GM04504 (cell line): ENCODE measurements around the gene IL27RA.
A peak's percentile ranks its signal among the peaks of the same experiment; 100 is the strongest.
"Not testable (repeated sequence)": the region's sequence is repeated elsewhere in the genome, so short reads cannot be mapped to it uniquely, and the experiment has no call there.

Experiments used
- DNase-seq: peaks from one replicate; pipeline ENCODE4 v3.0.0-alpha.2; 2012; ENCODE audit warnings: low read depth

Gene IL27RA

DNA sequence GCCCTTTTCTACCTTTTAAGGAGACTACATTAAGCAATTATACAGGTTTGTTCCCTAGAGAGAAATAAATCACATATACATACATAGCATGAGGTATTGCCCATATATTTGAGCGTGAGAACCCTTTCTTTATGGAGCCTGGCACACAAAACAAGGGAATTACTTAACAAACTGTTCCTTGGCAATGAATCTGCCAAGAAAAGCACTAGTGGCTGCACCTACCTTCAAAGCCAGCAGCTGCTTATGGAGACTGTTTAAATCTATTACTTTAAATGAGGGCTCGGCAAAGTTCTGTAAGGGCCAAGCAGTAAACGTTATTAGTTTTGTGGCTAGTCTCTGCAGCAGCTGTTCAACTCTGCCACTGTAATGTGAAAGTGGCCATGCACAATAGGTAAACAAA, 32.5 kb upstream of the IL27RA start:
- no peak for DNase-seq

DNA sequence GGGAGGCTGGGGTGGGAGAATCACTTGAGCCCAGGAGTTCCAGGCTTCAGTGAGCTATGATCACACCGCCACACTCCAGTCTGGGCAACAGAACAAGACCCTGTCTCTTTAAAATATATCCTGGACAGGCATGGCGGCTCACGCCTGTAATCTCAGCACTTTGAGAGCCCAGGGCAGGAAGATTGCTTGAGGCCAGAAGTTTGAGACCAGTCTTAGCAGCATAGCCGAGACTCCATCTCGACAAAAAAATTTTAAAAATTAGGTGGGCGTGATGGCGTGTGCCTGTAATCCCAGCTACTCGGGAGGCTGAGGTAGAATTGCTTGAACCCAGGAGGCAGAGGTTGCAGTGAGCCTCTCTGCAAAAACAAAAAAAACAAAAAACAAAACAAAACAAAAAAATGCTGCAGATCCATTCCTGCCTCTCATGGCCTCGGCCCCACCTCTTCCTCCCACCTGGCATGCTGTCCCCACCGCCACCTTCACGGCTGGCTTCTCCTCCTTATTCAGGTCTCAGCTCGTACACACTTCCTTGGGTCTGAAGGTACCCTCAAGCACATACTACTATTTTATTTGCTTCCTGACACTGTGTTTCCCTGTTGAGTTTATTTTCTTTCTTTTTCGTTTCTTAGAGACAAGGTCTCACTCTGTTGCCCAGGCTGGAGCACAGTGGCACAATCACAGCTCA, 30.7 kb upstream of the IL27RA start:
- no peak for DNase-seq

DNA sequence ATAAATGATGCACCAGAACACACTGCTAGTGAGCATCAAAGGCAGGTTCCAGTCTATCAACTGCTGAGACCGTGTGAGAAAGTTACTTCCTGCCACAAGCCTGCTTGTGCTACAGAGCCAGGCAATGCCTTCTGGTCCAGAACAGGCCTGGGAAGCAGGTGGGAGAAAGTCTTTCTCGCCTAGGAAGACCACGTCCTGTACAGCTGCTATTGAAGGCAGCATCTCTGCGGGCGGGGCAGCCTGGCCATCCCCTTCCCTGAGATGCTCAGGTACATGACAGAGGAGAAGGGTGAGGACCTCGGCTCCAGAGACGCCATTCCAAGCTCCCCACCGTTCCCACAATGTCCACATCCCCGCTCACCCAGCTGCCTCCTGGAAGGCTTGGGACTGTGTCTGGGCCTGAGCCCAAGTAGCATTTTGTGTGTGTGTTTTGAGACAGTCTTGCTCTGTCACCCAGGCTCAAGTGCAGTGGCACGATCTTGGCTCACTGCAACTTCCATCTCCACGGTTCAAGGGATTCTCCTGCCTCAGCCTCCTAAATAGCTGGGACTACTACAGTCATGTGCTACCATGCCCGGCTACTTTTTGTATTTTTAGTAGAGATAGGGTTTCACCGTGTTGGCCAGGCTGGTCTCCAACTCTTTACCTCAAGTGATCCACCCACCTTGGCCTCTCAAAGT, 28.9 kb upstream of the IL27RA start:
- no peak for DNase-seq

DNA sequence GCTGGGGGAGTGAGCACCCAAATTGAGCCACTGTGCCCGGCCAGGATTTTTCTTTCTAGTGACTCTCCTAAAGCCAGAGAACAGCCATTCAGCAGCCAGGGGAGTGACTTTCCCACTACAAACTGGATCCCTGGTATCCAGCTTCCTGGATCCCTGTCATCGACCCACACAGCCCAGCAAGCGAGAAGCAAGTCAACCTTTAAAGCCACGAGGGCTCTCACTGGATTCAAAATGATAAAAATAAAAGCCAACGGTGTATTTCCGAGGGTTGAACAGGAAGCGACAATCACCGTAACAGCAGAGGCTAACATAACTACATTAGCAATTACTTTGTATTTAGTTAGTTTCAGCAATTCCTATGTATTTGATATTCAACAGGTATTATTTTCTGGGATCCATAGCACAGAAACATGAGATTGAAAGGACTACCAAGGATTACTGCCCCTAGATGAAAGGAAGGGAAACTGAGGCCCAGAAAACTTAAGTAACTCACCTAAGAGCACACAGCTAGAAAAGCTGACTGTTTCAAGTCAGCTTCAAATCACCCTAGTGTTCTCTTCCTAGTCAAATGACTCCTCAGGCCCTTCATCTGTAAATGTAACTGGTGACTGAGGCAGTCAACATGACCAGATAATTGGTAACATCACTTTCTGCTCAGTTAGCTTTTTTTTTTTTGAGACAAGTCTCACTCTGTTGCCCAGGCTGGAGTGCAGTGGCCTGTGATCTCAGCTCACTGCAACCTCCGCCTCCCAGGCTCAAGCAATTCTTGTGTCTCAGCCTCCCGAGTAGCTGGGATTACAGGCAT, 28.1 kb upstream of the IL27RA start:
- DNase-seq, result no peak

DNA sequence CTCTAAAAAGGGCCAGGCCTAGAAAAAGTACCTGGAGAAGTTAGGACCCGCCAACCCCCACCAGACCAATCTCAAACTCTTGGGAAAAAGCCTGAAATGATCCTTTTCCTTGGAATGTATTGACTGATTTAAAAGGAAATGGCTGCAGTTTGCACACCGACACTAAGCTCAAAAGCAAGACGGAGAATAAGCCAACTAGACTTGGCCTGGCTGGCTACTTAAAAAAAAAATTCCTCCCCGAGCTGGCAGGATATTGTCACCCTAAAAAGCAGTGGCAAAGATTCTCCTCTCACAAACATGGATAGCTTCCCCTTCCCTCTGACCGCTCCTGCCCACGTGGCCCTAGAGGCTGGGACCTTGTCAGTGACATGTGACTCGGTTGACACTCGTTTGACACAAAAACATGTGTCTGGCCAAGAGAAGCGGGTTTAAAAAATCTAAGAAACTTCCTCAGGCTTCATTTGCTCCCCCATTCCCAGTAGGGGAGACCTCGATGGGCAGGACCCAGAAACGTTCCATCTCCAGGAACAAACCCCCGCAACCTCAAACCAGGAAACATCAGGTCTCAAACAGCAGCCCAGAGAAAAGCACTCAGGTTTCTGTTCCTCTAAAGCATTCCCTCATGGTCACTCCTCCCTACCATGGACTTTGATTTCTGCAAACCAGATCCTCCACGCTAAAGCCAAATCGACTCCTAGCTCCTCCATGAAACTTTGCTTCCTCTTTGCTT, 26.8 kb upstream of the IL27RA start:
- no peak for DNase-seq

DNA sequence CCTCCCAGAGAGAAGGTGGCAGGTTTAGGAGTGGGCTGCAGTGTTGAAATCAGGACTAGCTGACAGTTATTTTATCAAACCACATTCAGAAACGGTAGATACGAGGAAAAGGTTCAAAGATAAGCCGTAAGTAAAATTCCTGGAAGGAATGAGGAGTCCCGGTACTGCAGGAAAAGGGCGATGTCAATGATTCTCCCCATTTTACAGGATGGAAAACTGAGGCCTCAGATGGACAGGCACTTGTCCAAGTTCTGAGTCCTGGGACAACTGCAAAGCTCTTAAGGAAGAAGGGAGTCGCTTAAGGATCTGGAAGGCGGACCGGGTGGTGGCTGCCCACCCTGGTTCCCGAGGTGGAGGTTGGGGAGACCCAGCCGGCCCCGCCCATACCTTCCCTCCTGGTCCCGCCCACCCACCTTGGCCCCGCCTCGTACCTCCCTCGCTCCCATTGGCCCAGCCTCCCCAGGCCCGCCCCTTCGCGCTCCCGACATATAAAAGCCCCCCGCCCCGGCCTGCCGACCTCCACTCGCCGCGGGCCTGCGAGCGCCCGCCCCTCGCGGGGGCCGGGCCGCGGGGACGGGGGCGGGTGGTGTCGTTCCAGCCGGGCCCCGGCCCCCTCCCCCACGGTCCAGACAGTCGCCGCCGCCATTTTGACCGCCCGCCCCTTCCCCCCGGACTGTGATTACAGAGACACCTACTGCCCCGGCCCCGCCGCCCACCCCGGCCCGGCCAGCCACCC, 26.0 kb upstream of the IL27RA start:
- DNase-seq, result peak; percentile 66

DNA sequence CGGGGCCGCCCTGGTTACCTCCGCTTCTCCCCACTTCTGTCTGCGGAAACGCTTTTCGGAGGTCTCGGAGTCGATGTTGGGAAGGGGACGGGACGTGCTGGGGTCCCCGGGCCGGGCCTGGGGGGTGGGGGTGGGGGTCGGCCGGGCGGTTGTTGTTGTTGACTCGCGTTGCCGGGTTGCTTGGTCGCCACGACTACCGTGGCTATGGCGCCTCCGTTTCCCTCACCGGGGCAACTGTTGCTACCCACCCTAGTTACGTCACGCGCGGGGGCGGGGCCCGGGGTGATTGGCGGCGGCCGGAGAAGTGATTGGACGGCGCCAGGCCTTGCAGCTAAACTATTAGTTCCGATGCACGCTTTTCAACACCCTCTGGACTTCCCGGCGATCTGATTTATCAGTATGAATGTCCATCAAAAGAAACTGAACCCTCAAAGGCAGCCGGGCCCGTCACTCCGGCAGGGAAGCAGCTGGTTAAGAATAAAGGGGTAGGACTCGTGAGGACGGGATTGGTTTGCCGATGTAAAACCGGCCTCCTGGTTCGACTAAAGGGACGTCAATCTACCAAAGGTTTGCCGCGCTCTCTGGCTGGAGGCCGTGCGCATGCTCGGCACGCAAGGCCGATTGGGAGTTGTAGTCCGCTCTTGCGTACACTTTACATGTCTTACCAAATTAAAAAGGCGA, 25.3 kb upstream of the IL27RA start, which contains the start of gene RFX1:
Gene RFX1, minus strand, starts transcription at position 236 of the 681 bp plus-strand sequence. CDS start 12,477 bp downstream, outside the sequence.
- DNase-seq, result peak; percentile 100

DNA sequence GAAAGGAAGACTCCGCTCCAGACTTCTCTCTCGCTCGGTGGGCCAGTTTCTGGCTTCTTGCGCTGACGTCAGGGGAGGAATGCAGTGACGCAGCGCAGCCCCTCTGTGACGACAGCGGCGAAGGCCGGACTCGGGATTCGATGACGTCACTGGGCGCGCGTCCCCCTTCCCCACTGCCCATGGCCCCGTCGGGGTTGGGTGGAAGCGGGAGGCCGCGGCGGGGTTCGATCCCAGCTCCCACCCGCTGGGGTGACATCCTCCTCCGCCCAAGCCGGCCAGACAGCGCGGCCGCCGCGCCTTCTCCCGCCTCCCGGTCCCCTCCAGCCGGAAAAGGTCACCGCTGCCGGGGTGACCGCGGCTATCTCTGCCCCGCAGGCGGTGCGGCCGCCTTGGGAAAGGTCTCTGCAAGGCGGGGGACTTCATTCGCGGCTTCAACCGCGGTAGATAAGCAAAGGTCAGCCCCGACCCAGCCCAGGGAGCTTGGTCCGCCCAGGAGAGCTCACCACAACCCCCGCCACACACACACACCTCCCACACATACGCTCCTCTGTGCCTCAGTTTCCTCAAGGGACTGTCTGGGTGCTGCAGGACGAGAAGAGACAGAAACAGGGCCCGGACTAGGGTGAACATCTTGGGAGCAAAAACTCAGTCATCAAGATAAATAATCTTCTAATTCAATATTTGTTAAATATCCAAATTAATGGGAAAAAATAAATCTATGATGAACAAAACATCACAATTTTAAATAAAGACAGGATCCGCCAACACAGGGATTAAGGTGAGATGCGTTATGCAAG, 24.6 kb upstream of the IL27RA start:
- no peak for DNase-seq

DNA sequence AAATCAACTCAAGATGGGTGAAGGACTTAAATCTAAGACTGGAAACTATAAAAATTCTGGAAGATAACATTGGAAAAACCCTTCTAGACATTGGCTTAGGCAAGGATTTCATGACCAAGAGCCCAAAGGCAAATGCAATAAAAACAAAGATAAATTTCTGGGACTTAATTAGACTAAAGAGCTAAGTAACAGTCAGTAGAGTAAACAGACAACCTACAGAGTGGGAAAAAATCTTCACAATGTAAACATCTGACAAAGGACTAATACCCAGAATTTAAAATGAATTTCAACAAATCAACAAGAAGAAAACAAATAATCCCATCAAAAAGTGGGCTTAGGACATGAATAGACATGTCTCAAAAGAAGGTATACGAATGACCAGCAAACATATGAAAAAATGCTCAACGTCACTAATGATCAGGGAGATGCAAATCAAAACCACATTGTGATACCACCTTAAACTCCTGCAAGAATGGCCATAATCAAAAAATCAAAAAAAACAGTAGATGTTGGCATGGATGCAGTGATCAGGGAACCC, 19.1 kb upstream of the IL27RA start:
- no peak for DNase-seq

DNA sequence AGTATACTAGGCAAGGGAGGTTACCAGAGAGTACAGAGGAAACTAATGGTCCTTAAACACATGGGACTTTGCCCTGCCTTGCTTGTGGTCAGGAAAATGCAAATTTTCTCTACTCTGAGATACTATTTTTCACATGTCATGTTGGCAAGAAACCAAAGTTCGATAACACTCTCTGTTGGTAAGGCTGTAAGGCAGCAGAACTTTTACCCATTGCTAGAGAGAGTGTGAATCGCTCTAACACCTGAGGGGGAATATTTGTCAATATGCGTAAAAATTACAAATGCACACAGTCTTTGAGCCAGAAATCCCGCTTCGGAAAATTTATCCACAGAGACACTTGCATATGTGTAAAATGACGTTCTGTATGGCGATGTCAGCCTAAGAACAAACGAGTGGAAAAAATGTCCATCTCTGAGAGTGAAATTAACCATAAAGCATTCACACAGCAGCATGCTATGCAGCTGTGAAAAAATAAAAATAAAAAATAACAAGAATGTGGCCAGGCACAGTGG, 16.0 kb upstream of the IL27RA start:
- no peak for DNase-seq

DNA sequence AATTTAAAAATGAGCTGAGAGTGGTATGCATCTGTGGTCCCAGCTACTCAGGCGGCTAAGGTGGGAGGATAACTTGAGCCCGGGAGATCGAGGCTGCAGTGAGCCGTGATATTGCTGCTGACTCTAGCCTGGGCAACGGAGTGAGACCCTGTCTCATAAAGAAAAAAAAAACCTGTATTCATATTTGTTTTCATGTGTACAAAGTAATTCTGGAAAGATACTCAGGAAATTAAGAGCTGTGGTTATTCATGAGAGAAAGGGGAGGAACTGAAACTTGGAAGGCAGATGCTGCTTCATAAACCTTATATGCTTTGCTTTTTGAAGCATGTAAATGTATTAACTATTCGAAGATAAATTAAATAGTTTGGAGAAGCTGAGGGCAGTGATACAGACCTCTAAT, 12.5 kb upstream of the IL27RA start:
- DNase-seq, result no peak

DNA sequence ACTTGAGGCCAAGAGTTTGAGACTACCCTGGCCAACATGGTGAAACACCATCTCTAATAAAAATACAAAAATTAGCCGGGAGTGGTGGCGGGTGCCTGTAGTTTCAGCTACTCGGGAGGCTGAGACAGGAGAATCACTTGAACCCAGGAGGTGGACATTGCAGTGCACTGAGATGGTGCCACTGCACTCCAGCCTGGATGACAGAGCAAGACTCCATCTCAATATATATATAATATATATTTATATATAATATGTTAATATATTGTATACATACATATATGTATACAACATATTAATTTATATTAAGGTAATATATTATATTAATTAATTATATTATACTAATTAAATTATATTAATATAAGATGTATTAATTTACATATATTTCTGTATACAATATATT, 11.8 kb upstream of the IL27RA start:
- DNase-seq, result not testable (repeated sequence)

DNA sequence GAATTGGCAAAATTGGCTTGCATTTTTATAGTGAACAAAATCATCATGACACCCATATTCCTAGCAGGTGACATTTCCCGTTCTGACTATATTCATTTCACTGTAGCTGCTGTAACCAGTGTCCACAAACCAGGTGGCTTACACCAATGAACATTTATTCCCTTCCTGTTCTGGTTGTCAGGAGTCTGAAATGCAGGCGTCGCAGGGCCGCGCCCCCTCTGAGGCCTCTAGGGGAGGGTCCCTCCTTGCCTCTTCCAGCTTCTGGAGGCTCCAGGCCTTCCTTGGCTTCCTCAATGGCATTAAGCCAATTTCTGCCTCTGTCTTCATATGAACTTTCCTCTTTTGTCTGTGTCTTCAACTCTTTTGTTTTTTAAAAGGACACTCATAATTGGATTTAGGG, 10.1 kb upstream of the IL27RA start:
- DNase-seq, result no peak

DNA sequence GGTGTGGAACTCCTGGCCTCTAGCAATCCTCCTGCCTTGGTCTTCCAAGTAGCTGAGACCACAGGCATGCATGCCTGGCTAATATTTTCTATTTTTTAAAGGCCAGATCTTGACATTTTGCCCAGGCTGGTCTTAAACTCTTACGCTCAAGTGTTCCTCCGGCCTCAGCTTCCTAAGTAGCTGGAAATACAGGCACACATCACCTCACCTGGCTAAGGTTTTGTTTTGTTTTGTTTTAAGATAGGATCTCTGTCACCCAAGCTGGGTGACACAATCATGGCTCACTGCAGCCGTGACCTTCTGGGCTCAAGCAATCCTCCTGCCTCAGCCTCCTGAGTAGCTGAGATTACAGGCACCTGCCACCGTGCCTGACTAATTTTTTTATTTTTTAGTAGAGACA, 9.1 kb upstream of the IL27RA start:
- DNase-seq, result no peak

DNA sequence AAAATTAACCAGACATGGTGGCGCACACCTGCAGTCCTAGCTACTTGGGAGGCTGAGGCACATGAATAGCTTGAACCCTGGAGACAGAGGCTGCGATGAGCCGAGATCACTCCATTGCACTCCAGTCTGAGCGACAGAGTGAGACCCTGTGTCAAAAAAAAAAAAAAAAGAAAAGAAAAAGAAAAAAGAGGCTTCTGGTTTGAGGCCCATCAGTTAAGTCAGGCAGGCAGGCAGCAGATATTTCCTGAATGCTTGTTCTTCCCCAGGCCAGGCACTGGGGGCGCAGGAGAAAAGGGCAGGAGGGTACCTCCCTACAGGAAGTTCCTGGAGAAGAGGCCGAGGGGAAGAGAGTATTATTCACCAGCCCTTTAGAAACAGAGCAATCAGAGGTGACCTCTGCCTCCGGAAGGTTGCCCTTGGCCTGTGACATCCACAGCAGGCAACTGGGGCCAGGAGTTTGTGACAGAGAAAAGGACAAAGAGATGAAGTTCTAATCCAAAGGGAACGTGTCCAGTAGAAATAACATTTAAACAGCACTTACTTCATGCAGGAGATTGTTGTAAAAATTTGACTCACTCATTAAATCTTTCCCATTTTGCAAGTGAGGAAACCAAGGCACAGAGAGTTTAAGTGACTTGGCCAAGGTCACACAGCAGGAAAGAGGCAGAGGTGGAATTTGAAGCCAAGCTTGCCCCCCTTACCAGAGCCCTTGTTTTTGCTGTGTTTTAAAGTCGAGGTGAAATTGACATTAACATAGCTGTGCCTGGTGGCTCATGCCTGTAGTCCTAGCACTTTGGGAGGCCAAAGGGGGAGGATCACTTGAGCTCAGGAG, 7.9 kb upstream of the IL27RA start:
- DNase-seq, result no peak

DNA sequence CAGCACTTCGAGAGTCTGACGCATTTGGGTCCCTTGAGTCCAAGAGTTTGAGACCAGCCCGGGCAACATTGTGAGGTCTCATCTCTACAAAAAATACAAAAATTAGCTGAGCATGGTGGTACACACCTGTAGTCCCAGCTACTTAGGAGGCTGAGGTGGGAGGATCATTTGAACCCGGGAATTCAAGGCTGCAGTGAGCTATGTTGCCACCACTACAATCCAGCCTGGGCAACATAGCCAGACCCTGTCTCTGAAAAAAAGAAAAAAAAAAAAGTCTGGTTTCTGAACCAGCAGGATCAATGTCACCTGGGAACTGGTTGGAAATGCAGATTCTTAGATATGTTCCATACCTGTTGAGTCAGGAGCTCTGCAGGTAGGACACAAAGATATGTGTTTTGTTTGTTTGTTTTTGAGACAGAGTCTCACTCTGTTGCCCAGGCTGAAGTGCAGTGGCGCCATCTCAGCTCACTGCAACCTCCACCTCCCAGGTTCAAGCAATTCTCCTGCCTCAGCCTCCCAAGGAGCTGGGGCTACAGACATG, 4.8 kb upstream of the IL27RA start:
- DNase-seq, result not testable (repeated sequence)

DNA sequence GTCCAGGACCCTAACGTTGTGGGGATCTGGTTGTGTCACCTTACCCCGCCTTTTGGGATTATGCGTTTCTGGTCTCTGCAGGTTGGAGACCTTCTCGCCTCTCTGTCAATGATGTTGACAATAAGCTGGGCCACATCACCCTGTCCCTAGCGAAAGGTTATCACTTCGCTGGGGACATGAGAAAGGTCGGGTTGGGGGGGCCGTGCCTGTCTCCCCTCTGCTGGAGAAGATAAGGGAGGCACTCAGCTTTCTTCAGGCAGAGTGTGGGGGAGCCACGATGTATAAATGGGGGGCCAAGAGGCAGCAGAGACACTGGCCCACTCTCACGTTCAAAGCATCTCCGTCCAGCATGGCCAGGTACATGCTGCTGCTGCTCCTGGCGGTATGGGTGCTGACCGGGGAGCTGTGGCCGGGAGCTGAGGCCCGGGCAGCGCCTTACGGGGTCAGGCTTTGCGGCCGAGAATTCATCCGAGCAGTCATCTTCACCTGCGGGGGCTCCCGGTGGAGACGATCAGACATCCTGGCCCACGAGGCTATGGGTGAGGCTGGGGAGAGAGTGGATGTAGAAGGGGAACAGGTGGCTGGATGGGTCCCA, 3.6 kb upstream of the IL27RA start, which contains the start of gene RLN3:
Gene RLN3, plus strand, starts transcription at position 293 of the 595 bp plus-strand sequence. Its CDS starts 57 bp downstream, at position 350.
- DNase-seq, result no peak

DNA sequence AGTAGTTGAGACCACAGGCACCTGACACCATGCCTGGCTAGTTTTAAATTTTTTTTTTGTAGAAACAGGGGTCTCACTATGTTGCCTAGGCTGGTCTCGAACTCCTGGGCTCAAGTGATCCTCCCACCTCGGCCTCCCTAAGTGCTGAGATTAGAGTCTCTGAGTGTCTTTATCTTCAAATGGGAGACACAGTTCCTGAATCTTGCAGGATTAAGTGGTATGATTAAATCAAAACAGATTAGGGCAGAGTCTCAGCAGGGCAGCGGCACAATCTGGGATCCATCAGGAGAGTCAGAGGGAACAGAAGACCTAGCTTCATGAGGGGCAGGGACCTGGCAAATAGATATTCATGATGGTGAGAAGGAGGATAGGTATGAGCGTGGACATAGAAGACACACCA, 2.7 kb upstream of the IL27RA start:
- no peak for DNase-seq
